Inflammatory macrophage treated with lipopolysaccharide for 1 hour (primary cell): ENCODE results near the gene CANT1.
"Not testable (repeated sequence)": the region's sequence is repeated elsewhere in the genome, so short reads cannot be mapped to it uniquely, and the experiment has no call there.

Experiments used
- DNase-seq, 2 donors: peaks; one replicate each; pipeline ENCODE4 v3.0.0-alpha.2; 2020 to 2022

Gene CANT1

GRCh38 chr17:79027274-79027924, 17.8 kb upstream of the CANT1 start:
- no peak for DNase-seq

GRCh38 chr17:79026376-79027273, 17.1 kb upstream of the CANT1 start:
- no peak for DNase-seq

GRCh38 chr17:79024901-79025737, 15.6 kb upstream of the CANT1 start:
- no peak for DNase-seq

- DNase-seq = no peak
Observed at GRCh38 chr17:79023886-79024771, 14.6 kb upstream of the CANT1 start, which contains the start of gene C1QTNF1. TSS of gene C1QTNF1 (plus strand) at chr17:79024169. CDS start at chr17:79043969, 19,800 bp downstream.

- DNase-seq = no peak
Observed at GRCh38 chr17:79023180-79023705, 13.7 kb upstream of the CANT1 start.

GRCh38 chr17:79022507-79022991, 13.0 kb upstream of the CANT1 start:
- no peak for DNase-seq

- DNase-seq = not testable (repeated sequence)
Observed at GRCh38 chr17:79021929-79022328, 12.4 kb upstream of the CANT1 start.

- DNase-seq = peak in 1 of 2 donors; percentile 18
Observed at GRCh38 chr17:79020631-79021301, 11.2 kb upstream of the CANT1 start.

GRCh38 chr17:79019632-79020584, 10.3 kb upstream of the CANT1 start:
- peak; percentile 57 to 85 for DNase-seq

- DNase-seq = no peak
Observed at GRCh38 chr17:79019261-79019631, 9.7 kb upstream of the CANT1 start.

GRCh38 chr17:79018370-79018695, 8.8 kb upstream of the CANT1 start:
- no peak for DNase-seq

GRCh38 chr17:79017546-79018369, 8.2 kb upstream of the CANT1 start:
- no peak for DNase-seq

GRCh38 chr17:79014158-79014758, 4.7 kb upstream of the CANT1 start:
- no peak for DNase-seq

- DNase-seq = no peak
Observed at GRCh38 chr17:79012563-79013134, 3.1 kb upstream of the CANT1 start.

- DNase-seq = no peak
Observed at GRCh38 chr17:79011451-79012147, 2.0 kb upstream of the CANT1 start.

GRCh38 chr17:79010304-79010646, 711 bp upstream of the CANT1 start:
- no peak for DNase-seq

GRCh38 chr17:79008666-79009387, 737 bp downstream of the CANT1 start:
- DNase-seq = no peak
